NCI-H1436 treated with DMSO at 0.1 percent for 48 hours (cell line): ENCODE results near the gene RAB28.

ENCODE experiments used
- DNase-seq: peaks from one replicate; lab custom pipeline; 2025; lab: John Stamatoyannopoulos, UW

RAB28 gene

GRCh38 chr4:13509442-13509841 lies 25.3 kb upstream of the RAB28 start:
- no peak for DNase-seq

- no peak for DNase-seq
Observed at GRCh38 chr4:13504374-13504773, 20.2 kb upstream of the RAB28 start.

- no peak for DNase-seq
Observed at GRCh38 chr4:13498469-13498868, 14.3 kb upstream of the RAB28 start.

- no peak for DNase-seq
Observed at GRCh38 chr4:13496605-13497004, 12.5 kb upstream of the RAB28 start.

GRCh38 chr4:13495753-13496152 lies 11.6 kb upstream of the RAB28 start:
- no peak for DNase-seq

- DNase-seq, result no peak
Observed at GRCh38 chr4:13493793-13494192, 9.7 kb upstream of the RAB28 start.

GRCh38 chr4:13492747-13493146 lies 8.6 kb upstream of the RAB28 start:
- DNase-seq, result no peak

GRCh38 chr4:13484749-13485221 lies 645 bp upstream of the RAB28 start:
- no peak for DNase-seq

- DNase-seq, result no peak
Observed at GRCh38 chr4:13483768-13484121, 395 bp downstream of the RAB28 start.

- no peak for DNase-seq
Observed at GRCh38 chr4:13483136-13483767, 888 bp downstream of the RAB28 start.

- no peak for DNase-seq
Observed at GRCh38 chr4:13481569-13481968, 2.6 kb downstream of the RAB28 start.

- DNase-seq, result no peak
Observed at GRCh38 chr4:13478707-13479106, 5.4 kb downstream of the RAB28 start.

- no peak for DNase-seq
Observed at GRCh38 chr4:13478131-13478530, 6.0 kb downstream of the RAB28 start.

- no peak for DNase-seq
Observed at GRCh38 chr4:13476915-13477314, 7.2 kb downstream of the RAB28 start.

GRCh38 chr4:13476152-13476551 lies 8.0 kb downstream of the RAB28 start:
- DNase-seq, result no peak

GRCh38 chr4:13471400-13471799 lies 12.7 kb downstream of the RAB28 start:
- DNase-seq, result no peak

GRCh38 chr4:13470379-13470778 lies 13.8 kb downstream of the RAB28 start:
- no peak for DNase-seq

GRCh38 chr4:13464973-13465372 lies 19.2 kb downstream of the RAB28 start:
- no peak for DNase-seq

- no peak for DNase-seq
Observed at GRCh38 chr4:13464543-13464942, 19.6 kb downstream of the RAB28 start.

GRCh38 chr4:13461191-13461905 lies 22.8 kb downstream of the RAB28 start:
- no peak for DNase-seq

- no peak for DNase-seq
Observed at GRCh38 chr4:13455411-13455810, 28.7 kb downstream of the RAB28 start.

- DNase-seq, result no peak
Observed at GRCh38 chr4:13454786-13455185, 29.4 kb downstream of the RAB28 start.

- DNase-seq, result no peak
Observed at GRCh38 chr4:13452927-13453579, 31.1 kb downstream of the RAB28 start.
